ENCODE data around the gene BANP.
"Not testable (repeated sequence)": the region's sequence is repeated elsewhere in the genome, so short reads cannot be mapped to it uniquely, and the experiment has no call there.

The BANP gene

GRCh38 chr16:88089071-88089470 is 137.8 kb downstream of the BANP start:
- not testable (repeated sequence) for FAIRE-seq

DNA sequence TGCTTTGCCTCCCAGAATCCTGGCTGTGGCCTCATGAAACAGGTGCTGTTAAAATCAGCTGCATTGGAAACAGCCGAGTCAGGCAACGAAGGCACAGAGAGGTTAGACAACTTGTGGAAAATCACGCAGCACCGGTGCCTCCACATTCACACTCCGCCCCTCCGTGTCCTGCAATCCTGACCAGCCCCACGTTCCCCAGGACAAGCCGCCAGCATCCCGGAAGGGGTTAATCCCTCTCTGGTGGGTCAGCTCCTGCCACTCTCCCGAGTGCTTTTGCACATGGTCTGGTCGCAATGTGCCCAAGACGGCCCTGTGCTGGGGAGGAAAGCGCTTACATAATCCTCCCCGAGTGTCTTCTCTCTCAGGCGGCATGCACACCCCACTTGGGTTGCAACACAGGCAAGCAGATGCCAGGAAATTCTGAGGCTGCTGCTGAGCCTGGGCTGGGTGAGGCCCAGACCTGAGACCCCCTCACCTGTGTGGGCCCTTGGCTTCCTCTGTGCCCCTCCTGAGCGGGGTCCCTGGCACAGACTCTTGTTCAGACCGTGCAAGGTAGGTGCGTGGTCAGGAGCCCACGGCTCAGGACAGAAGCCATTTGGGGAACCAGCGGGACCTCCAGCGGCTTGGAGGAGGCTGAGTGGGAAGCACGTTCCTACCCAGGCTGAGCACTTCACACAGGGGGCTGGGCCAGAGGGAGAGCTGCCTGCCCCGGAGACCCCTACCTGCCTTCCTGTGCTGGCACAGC is 138.6 kb downstream of the BANP start:
- FAIRE-seq = not testable (repeated sequence)

DNA sequence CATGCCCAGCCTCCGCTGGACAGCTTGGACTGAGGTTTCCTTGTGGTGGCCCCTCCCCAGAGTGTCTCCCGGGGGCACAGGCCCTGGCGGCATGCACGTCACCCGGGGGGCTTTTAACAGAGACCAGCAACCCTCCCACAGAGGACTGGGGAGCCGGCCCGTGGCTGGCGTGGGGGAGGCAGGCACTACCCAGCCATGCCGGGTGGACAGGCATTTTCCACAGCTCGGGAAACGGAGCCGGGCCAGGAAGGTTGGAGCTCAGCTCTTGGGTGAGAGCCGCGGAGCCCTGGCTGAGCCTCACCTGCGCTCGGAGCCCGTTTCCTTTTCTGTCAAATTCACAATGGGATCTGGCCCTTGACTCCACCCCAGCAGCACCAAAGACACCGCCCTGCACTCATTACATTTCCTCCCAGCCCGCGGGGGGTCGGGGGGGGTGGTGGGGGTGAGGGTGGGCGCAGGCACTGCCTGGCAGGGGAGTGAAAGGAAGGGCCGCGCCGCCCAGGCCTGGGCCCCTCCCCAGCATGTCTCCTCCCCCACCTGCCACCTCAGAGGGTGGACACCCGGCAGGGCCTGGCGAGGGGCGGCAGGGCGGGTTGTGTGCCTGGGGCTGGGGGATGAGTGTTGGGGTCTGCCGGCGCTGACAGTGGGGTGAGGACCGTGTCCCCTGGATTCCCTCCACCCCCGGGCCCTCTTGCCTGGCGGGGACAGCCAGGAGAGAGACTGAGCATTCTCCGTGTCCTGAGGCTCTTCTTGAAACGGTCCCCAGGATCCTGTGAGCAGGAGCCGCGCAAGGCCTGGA is 139.3 kb downstream of the BANP start:
- FAIRE-seq = not testable (repeated sequence)

DNA sequence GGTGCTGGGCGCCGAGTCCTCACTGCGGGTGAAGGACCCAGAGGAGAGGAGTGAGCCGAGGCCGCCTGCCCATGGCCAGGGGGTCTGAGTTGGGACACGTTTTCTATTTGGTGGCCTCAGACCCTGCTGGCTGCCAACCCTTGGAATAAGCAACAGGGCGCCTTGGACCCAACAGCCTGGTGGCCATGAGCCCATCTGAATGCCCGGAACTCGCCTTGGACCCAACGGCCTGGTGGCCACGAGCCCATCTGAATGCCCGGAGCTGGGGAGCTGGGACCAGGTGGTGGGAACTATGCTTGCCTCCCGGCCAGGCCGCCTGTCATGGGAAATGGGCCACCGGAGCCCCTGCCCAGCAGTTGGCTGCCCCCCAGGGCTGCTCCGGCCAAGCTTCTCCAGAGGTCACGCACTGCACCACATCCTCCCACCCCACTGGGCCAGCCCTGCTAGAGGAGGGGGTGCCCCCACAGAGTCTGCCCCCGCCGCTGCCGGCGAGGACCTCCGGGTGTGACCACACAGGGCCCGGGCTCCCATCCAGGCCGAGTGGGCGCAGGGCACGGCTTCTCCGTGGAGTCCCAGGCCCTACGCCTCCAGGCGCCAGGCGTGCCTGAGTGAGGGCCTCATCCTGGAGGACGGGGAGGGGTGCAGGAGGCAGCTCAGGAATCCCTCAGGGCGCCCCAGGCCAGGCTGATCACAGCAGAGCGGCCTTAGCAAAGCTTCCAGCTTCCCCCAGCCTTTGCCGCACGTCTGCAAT is 140.2 kb downstream of the BANP start:
- not testable (repeated sequence) for FAIRE-seq

DNA sequence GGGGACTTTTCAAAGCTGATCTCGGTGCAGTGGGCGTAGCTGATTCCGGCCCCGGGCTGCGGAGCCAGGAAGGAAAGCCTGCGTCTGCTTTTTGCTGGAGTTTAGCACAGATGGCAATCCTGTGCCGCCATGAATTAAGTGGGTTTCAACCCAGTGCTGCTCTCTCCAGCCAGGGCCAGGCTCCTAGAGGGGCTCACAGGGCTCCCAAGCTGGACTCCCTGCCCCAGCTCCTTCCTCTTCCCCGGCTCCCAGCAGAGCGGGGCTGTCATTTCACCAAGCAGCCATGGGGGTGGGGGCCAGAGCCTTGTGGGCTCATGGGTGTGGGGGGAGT is 140.7 kb downstream of the BANP start:
- not testable (repeated sequence) for FAIRE-seq

DNA sequence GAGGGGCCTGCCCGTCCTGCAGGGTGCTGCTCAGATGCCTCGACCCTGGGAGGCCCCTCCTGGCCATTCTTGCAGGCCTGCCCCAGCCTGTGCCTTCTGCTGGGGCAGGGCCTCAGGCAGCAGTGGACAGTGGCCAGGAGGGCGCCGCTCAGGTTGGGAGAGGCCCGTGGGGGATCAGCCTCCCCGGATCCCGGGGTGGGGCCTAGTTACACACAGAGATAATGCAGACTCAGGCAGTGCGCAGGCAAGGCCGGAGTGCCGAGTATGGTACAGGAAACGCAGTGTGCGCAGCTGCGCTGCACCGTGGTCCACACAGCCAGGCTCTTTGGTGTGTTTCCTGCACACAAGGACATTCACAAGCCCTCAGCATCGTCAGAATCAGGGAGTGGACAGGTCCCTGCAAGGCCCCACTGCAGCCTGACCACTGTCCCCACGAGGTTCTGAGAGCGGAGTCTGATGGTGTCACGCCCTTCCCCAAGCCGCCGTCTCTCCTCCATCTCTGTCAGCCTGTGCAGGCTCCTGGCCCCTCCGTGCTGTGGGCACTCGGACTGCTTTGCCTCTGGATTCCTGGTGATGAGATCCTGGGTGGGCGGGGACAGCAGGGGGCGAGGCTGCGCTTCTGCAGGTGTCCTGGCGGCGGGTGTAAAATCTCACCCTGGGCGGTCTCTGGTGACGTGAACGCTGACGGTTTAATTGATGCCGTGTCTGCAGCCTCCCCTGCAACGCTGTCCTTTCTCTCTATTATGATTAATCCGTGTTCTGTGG is 141.7 kb downstream of the BANP start:
- FAIRE-seq = not testable (repeated sequence)

DNA sequence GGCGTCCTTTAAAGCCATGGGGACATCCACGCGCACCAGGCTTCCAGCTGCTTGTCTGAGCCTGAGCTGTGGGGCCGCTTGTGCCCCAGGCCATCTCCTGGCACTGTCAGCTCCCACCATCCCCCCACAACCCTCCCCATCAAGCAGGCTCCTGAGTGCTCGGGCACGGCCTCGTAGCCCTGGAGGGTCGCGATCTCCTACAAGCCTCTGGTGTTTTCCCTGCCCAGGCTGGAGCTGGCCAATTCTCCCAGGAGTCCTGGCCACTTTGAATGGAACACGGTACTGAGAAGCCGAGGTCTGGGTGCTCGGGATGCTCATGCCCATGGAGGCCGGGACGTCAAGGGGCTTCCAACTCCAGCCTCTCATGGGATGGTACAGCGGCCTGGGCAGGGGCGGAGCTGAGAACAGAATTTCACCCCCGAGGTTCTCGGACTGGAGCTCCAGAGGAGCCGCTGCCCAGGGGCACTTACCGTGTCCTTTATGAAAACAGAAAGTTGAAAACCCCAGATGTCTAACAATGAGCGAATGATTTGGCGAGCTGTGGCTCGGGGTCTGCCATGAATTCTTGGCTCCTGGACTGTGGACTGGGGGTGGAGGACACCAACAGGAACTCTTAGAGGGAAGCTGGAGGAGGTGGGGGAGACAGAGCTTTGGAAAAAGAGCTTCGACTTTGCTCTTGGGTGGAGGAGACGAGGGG is 142.5 kb downstream of the BANP start:
- not testable (repeated sequence) for FAIRE-seq

DNA sequence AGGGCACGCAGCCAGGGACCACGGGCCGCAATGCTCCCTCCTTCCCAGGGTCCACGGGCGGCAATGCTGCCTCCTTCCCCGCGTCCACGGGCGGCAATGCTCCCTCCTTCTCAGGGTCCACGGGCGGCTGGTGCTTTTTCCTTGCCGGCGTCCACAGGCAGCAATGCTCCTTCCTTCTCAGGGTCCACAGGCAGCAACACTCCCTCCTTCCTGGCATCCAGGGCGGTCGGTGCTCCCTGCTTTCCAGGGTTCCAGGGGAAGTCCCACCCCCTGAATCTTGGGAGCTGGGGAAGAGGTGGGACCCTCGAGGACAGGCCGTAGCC is 143.0 kb downstream of the BANP start:
- not testable (repeated sequence) for FAIRE-seq

GRCh38 chr16:88094900-88095299 is 143.7 kb downstream of the BANP start:
- FAIRE-seq = not testable (repeated sequence)

GRCh38 chr16:88096659-88097058 is 145.4 kb downstream of the BANP start:
- not testable (repeated sequence) for FAIRE-seq

GRCh38 chr16:88098731-88099562 is 147.7 kb downstream of the BANP start:
- FAIRE-seq = not testable (repeated sequence)

GRCh38 chr16:88099563-88099890 is 148.3 kb downstream of the BANP start:
- no peak for FAIRE-seq

DNA sequence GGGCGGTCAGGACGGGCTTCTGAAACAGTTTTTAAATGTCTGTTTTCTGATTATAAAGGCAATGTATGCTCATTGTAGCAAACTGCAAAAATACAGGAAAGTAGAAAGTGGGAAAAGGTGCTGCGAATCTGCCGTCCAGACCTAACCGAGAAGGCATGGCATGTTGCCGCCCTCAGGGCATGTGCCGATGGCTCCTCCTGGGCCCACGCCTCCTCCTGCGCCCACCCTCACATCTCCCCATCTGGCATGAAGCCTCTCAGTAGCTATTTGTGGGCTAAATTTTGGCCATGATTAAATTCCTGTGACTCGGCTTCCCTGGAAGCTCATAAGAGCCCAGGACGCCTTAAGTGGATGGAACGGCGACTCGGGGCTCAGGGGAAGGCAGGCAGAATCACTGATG is 148.7 kb downstream of the BANP start:
- not testable (repeated sequence) for FAIRE-seq

DNA sequence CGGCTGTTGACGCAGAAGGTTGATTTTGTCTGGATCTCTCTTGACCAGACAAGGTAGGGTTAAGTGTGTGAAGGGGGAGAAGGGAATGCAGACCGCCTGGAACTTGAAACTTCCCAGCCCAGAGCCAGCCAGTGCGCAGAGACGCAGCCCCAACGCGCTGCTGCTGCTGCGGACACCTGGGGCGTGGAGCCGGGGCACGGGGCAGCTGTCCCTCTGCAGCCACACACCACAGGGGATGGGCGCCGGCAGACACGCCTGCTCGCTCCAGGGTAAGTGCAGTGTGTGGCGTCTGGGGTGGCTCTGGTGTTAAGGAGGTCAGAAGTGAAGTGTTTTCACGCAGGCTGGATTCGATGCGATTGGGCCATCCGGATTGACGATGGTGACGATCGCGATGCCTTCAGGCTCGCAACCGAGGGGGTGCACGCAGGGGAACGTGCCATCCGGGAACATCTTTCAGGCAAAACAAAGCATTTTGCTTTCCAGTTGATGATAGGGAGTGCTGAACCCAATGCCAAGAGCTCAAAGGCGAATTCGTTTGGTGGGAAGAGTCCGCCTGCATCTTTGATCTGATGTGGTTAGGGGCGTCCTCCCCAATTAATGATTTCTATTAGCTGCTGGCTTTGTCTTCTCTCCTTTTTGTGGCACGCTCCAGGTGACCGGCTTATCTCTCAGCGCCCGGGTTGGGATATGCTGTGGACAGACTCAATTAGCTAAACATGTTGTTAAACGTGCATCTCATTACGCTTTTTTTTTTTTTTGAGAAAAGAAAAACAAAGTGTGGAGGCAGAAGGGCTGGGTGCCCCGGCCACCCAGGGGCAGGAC is 149.8 kb downstream of the BANP start:
- not testable (repeated sequence) for FAIRE-seq

DNA sequence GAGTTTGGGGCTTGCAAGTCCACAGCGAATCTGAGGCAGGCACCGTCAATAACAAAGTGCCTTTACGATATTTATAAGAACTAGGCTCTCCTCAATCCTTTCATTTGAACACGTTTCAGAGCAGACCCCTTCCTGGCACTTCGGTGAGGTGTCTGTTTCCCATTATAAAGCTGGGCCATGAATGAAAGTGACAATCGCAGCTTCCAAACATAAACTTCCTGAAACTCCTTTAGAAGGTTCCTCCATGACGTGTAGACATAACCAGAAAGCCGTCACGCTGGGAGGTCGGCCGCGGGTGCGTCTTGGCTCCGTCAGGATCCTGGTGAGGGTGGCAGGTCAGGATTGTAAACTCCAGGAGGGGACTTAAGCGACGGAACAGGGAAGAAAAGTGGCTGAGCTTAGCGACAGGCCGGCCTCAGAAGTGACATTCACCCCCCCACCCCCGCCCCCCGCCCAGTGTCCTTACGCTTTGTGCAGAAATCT is 150.4 kb downstream of the BANP start:
- not testable (repeated sequence) for FAIRE-seq

DNA sequence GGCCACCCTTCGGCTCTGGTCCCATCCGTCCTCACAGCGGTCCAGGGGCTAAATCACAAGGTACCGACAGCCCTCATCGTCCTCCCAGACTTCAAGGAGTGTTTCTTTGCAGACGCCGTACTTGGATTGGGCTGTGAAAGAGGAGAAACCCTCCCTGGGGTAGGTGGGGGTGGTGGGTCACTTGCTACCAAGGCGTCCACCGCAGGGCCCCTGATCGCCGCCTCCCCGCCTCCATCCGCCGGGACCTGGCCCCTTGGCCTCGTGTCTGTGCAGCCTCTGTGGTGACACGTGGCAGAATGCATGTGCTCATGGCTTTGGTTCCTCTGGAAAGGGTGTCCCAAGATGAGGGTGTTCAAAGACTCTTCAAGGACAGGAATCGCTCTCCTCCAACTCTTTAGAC is 151.4 kb downstream of the BANP start:
- FAIRE-seq = no peak

DNA sequence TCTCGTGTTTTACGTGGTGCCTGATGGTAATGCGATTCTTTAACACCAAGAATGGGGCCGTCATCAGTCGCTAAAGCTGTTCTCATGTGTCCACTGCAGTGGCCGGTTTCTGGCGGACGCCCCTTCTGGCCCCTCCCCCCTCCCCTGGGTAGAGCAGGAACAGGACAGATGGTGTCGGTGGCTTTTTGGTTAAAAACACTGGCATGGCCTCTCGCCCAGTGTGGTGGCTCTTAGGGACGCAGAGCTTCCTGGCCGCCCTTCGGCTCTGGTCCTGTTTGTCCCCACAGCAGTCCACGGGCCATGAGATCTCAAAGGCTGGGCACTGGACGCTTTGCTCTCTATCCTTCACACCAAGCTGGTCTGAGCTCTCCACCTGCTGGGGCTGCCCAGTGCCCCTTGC is 151.8 kb downstream of the BANP start:
- FAIRE-seq = no peak

- FAIRE-seq = no peak
Measured at GRCh38 chr16:88103581-88104188, 152.5 kb downstream of the BANP start.

GRCh38 chr16:88104363-88104762 is 153.1 kb downstream of the BANP start:
- not testable (repeated sequence) for FAIRE-seq
